ENCODE data around the gene DOCK3.
A peak's percentile ranks its signal among the peaks of the same experiment; 100 is the strongest.
"Not testable (repeated sequence)": the region's sequence is repeated elsewhere in the genome, so short reads cannot be mapped to it uniquely, and the experiment has no call there.

DOCK3 gene

DNA sequence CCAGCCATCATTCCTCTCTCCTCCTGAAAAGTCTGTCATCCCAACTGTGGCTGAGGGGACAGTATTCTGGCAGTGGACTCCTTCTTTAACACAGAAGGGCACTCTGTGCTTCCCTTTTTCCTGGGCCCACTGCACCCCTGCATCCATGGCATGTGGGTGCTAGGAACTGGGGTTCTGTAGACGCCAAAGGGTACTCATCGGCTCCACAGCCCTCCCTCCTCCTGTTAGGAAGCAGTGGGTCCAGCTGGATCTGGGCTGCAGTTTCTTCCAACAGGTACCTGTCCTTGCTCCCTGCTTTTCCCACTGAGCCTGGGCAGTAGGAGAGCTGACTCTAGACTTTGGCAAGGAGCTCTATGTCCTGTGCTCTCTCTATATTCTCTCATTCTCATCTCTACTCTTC lies 704.0 kb downstream of the DOCK3 start:
- DNase-seq, result no peak

- DNase-seq, result no peak
Observed at GRCh38 chr3:51379301-51379700, 704.6 kb downstream of the DOCK3 start.

DNA sequence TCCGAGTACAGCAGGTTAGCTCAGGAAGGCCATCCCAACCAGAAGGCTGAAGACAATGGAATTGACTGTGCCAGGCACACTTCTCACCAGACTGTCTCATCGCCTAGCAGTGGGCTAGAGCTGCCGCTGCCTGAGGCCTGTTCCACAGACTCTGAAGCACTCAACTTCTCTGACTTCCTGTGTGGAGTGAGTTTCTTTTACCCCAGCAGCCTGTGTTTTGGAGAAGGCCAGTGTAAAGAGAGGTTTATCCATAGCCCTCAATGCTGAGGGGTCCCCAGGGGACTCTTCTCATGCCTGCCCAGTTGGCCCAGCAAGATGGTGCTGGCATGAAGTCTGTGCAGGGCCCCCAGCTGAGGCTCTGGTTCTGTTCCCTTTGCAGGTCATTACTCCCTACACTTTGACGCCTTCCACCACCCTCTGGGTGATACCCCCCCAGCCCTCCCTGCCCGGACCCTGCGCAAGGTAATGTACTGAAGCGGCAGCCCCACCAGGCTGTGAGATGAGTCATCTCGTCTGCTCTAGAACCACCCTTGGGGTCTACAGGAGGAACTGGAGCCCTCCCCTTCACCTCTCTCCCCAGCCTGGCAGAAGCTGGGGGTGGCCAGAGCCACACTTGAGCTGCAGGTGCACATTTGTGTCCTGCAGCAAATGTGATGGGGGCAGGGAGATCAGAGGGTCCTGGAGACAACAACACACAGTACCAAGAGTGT lies 705.2 kb downstream of the DOCK3 start:
- DNase-seq, result no peak

- DNase-seq, result no peak
Observed at GRCh38 chr3:51380601-51381332, 706.0 kb downstream of the DOCK3 start.

GRCh38 chr3:51381333-51381705 lies 706.6 kb downstream of the DOCK3 start:
- no peak for DNase-seq

- no peak for DNase-seq
Observed at GRCh38 chr3:51382076-51382745, 707.5 kb downstream of the DOCK3 start.

GRCh38 chr3:51382947-51383578 lies 708.3 kb downstream of the DOCK3 start:
- DNase-seq, result no peak

DNA sequence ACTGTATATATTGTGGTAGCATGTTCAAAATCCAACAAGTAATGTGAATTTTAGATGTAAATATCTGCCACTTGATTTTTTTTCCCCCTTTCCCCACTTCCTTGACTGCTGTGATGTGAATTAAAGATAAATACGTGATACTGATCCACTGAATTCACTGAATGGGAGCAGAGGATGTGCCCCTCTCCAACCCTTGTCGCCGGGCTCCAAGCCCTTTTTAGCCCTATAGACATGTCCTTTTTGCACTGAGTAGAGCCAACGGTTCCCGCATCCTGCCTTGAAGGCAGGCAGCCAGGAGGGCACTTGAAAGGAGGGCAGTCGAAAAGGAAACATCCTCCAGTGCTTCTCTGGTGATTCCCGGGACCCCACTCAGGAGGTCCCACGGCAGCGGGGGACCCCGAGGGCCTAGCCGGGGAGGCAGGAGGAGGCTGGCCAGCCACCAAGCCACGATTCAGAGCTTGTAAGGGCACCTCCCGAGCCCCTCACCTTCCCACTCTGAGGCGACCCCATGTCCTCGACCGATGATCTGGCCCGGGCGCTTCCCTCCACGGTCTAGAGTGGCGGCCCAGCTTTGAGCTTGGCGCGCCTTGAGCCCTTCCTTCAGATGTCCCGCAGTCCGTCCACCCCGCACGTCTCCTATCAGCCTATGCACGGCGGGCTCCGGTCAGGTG lies 709.5 kb downstream of the DOCK3 start:
- no peak for DNase-seq

DNA sequence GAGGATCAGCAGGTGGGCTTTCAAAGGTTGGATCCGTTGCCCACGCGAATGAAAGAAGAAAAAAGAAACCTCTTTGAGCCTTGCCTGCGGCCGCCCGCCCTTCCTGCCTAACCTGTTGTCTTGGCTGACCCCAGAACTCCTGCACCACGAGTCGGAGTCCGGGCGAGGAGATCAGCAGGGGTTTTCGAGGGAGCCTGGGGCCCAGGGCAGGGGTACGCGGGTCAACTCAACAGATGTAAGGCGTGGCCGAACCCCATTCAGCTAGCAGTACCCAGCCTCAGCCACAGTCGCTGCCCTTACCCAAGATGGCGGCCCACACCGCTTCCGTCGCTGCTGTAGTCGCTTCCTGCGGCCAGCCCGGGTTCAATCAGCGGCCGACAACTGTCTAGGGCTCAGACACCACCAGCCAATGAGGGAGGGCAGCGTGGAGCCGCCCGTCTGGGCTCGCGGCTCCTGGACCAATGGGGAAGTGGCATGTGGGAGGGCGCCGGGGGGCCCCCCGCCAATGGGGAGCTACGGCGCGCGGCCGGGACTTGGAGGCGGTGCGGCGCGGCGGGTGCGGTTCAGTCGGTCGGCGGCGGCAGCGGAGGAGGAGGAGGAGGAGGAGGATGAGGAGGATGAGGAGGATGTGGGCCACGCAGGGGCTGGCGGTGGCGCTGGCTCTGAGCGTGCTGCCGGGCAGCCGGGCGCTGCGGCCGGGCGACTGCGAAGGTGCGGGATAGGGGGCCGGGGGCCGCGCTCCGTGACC lies 710.2 kb downstream of the DOCK3 start, which contains the start of gene MANF:
MANF (plus strand) TSS at position 566 of the 748 bp plus-strand sequence; CDS start at position 618, 52 bp downstream.
- peak; percentile 98 for DNase-seq

GRCh38 chr3:51385621-51386091 lies 710.9 kb downstream of the DOCK3 start:
- no peak for DNase-seq

DNA sequence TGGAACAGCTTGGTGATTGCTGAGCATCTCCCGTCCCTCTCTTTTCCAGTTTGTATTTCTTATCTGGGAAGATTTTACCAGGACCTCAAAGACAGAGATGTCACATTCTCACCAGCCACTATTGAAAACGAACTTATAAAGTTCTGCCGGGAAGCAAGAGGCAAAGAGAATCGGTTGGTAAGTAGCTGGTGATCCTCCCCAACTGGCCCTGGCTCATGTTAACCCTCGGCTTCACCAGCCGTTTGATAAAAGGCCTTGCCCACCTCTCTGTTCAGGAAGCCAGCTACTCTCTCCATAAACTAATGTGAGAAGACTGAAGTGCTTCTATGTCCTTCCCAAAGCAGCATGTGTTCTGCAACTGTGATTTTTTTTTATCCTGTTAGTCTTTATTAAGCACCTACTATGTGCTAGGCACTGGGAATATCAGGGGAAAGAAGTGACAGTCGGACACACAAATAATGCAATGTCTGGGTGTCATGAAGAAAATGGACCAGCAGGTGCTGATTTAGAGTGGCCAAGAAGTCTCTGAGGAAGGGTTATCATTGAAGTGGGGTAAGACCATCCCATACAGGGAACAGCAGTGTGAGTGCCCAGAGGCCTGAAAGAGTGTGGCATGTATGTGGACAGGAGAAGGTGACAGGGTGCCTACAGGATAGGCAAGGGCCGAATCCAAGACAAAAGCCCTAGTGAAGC lies 711.6 kb downstream of the DOCK3 start:
- DNase-seq, result no peak

DNA sequence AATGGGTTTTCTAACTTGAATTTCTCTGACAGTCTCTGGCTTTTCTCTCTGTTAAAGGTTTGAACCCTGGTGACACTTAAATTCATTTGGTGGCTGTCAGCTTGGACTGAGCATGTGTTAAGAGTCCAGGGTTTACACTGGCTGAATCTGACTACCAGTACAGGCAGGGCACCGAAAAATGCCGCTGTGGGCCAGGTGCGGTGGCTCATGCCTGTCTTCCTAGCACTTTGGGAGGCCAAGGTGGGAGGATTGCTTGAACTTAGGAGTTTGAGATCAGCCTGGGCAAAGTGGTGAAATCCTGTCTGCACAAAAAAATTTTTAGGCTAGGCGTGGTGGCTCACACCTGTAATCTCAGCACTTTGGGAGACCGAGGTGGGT lies 712.1 kb downstream of the DOCK3 start:
- DNase-seq, result no peak

GRCh38 chr3:51387281-51387680 lies 712.6 kb downstream of the DOCK3 start:
- not testable (repeated sequence) for DNase-seq

- DNase-seq, result no peak
Observed at GRCh38 chr3:51388286-51389029, 713.7 kb downstream of the DOCK3 start.

DNA sequence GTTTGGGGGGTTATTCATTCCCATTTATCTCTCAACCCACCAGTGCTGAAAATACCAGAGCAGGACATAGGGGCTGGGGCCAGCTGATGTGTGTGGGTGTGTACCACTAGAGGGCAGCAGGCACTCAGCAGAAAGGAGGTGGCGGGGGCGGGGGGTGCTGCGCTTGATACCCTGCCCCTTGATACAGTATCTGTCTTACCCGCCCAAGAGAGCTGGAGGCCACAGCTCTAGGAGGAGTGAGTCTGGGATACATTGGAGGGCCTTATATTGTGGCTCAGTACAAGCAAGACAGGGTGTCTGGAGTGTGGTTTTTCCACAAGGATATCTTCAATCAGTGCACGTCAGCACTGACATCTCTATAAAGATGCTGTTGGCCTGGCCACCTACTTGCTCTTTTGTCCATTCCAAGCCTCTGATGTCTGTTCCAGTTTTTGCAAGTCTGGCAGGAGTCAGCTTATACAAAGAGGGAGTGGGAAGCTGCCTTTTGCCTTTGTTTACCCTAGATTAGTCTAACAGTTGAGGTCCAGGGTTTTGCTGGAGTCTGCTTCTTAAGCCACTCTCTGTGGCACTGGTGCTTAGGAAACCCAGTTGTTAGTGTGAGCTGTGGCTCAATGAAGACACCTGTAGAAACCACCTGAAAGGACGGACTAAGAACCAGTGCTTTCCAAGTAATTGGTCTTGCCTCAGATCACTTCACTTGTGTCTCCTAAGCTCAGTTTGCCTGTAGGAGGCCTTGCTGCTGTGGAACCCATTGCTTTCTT lies 714.9 kb downstream of the DOCK3 start:
- DNase-seq, result peak; percentile 56

GRCh38 chr3:51390246-51391074 lies 715.7 kb downstream of the DOCK3 start:
- no peak for DNase-seq

- peak; percentile 99 for DNase-seq
Observed at GRCh38 chr3:51391075-51391565, 716.4 kb downstream of the DOCK3 start, which contains the start of gene RBM15B. RBM15B (plus strand) TSS chr3:51391285; CDS start chr3:51391400, 115 bp downstream.

GRCh38 chr3:51391566-51392354 lies 717.0 kb downstream of the DOCK3 start:
- peak; percentile 62 for DNase-seq
